Measurements from ENCODE around the gene SOCS7.

GRCh38 chr17:38361694-38362465 is 10.2 kb downstream of the SOCS7 start:
- TF ChIP-seq CREB1 (IDR thresholded peaks at IDR 0.05; ENCODE audit: low read depth) (no peak), EGR1 (IDR thresholded peaks at IDR 0.05) (no peak), CEBPB (IDR thresholded peaks at IDR 0.05) (no peak), RAD21 (IDR thresholded peaks at IDR 0.05; ENCODE audit: low read depth) (no peak), FOXM1 (IDR thresholded peaks at IDR 0.05; ENCODE audit: borderline replicate concordance, low read depth) (no peak)

All from Ishikawa (cell line).